ENCODE results near the gene ERVK3-1.
A peak's percentile ranks its signal among the peaks of the same experiment; 100 is the strongest.
"Not testable (repeated sequence)": the region's sequence is repeated elsewhere in the genome, so short reads cannot be mapped to it uniquely, and the experiment has no call there.

Gene ERVK3-1

GRCh38 chr19:58305065-58305931 lies at the start of gene ERVK3-1:
TSS of gene ERVK3-1 (plus strand) at chr19:58305377. CDS start at chr19:58312169, 6,792 bp downstream.
- peak; percentile 96 for DNase-seq

GRCh38 chr19:58258259-58258658 lies 46.9 kb upstream of the ERVK3-1 start:
- DNase-seq, result not testable (repeated sequence)

GRCh38 chr19:58261600-58261967 lies 43.6 kb upstream of the ERVK3-1 start:
- DNase-seq, result no peak

GRCh38 chr19:58261968-58262921 lies 42.9 kb upstream of the ERVK3-1 start:
- no peak for DNase-seq

GRCh38 chr19:58262922-58263296 lies 42.3 kb upstream of the ERVK3-1 start:
- no peak for DNase-seq

- DNase-seq, result no peak
Observed at GRCh38 chr19:58265100-58265499, 40.1 kb upstream of the ERVK3-1 start.

- no peak for DNase-seq
Observed at GRCh38 chr19:58268344-58268743, 36.8 kb upstream of the ERVK3-1 start.

- no peak for DNase-seq
Observed at GRCh38 chr19:58274771-58275201, 30.4 kb upstream of the ERVK3-1 start.

GRCh38 chr19:58275564-58275963 lies 29.6 kb upstream of the ERVK3-1 start:
- no peak for DNase-seq

- no peak for DNase-seq
Observed at GRCh38 chr19:58277197-58277596, 28.0 kb upstream of the ERVK3-1 start.

- no peak for DNase-seq
Observed at GRCh38 chr19:58277748-58278540, 27.2 kb upstream of the ERVK3-1 start.

GRCh38 chr19:58278541-58279041 lies 26.6 kb upstream of the ERVK3-1 start, which contains the start of gene ZNF8:
TSS of gene ZNF8 (plus strand) at chr19:58278955. CDS start at chr19:58279082, 127 bp downstream.
- DNase-seq, result peak; percentile 99

GRCh38 chr19:58279042-58279924 lies 25.9 kb upstream of the ERVK3-1 start:
- DNase-seq, result peak; percentile 54

GRCh38 chr19:58279925-58280316 lies 25.3 kb upstream of the ERVK3-1 start:
- DNase-seq, result no peak

- DNase-seq, result no peak
Observed at GRCh38 chr19:58284199-58284598, 21.0 kb upstream of the ERVK3-1 start.

- no peak for DNase-seq
Observed at GRCh38 chr19:58291943-58292342, 13.2 kb upstream of the ERVK3-1 start.

- no peak for DNase-seq
Observed at GRCh38 chr19:58294743-58295374, 10.3 kb upstream of the ERVK3-1 start.

- no peak for DNase-seq
Observed at GRCh38 chr19:58296104-58296503, 9.1 kb upstream of the ERVK3-1 start.

GRCh38 chr19:58300620-58301019 lies 4.6 kb upstream of the ERVK3-1 start:
- DNase-seq, result no peak

GRCh38 chr19:58304255-58304654 lies 922 bp upstream of the ERVK3-1 start:
- DNase-seq, result no peak

GRCh38 chr19:58304748-58305064 lies 471 bp upstream of the ERVK3-1 start:
- no peak for DNase-seq

Data from stimulated activated CD4-positive, alpha-beta T cell treated with anti-CD3 and anti-CD28 coated beads, Interleukin-1b, Interleukin-23, amount 100 ng/mL, for 48 hours (primary cell).